ENCODE measurements around the gene SEM1. TPM values are rescaled to one million over a fixed set of nuclear protein-coding genes. Genes with fewer than 3 reads are reported as not detected.
"Not testable (repeated sequence)": the region's sequence is repeated elsewhere in the genome, so short reads cannot be mapped to it uniquely, and the experiment has no call there.

The SEM1 gene
- polyA plus RNA-seq, 1 experiment = 15.7 TPM

GRCh38 chr7:96647733-96648132 is 61.9 kb downstream of the SEM1 start:
- DNase-seq (ENCODE audit: low read depth) = no peak
- Histone ChIP-seq H3K36me3 (ENCODE audit: control insufficient read depth, insufficient read depth, low read length) (no peaks in the 10 kb centered on the region), H3K27me3 (ENCODE audit: control insufficient read depth, insufficient read depth, low read length) (no peaks in the 10 kb centered on the region), H3K4me3 (ENCODE audit: low read depth, low read length) (no peak overlapping the region)
- TF ChIP-seq CTCF (IDR thresholded peaks at IDR 0.05; ENCODE audit: insufficient read depth, low read depth, low read length) = no peak
- ChIA-PET POLR2A (no interaction called here), CTCF (interaction anchor here (1.3 kb wide), 1 partner anchor 23 kb away, joined by 4 read pairs; no protein-coding TSS in a partner anchor)

- ChIA-PET CTCF (no interaction called here), POLR2A (no interaction called here)
- Histone ChIP-seq H3K36me3 (ENCODE audit: control insufficient read depth, insufficient read depth, low read length) (no peaks in the 10 kb centered on the region), H3K4me3 (ENCODE audit: low read depth, low read length) (no peak overlapping the region), H3K27me3 (ENCODE audit: control insufficient read depth, insufficient read depth, low read length) (no peaks in the 10 kb centered on the region)
- DNase-seq (ENCODE audit: low read depth) = no peak
- no peak for TF ChIP-seq CTCF (IDR thresholded peaks at IDR 0.05; ENCODE audit: insufficient read depth, low read depth, low read length)
Observed at GRCh38 chr7:96645084-96645483, 64.6 kb downstream of the SEM1 start.

- H3K27me3 ChIP-seq (ENCODE audit: control insufficient read depth, insufficient read depth, low read length); DNase-seq (ENCODE audit: low read depth); H3K4me3 ChIP-seq (ENCODE audit: low read depth, low read length); POLR2A ChIA-PET; CTCF ChIA-PET; H3K36me3 ChIP-seq (ENCODE audit: control insufficient read depth, insufficient read depth, low read length): not testable (repeated sequence)
Observed at GRCh38 chr7:96643436-96643835, 66.2 kb downstream of the SEM1 start.

- no peak for DNase-seq (ENCODE audit: low read depth)
- H3K27me3 ChIP-seq (ENCODE audit: control insufficient read depth, insufficient read depth, low read length) = no peaks in the 10 kb centered on the region
- no peaks in the 10 kb centered on the region for H3K36me3 ChIP-seq (ENCODE audit: control insufficient read depth, insufficient read depth, low read length)
- H3K4me3 ChIP-seq (ENCODE audit: low read depth, low read length) = no peak overlapping the region
- POLR2A ChIA-PET = no interaction called here
- no peak for TF ChIP-seq CTCF (IDR thresholded peaks at IDR 0.05; ENCODE audit: insufficient read depth, low read depth, low read length)
- CTCF ChIA-PET = no interaction called here
Observed at GRCh38 chr7:96640054-96640453, 69.6 kb downstream of the SEM1 start.
